A549 (cell line): ENCODE measurements around the gene LMBR1.

Experiments used
- BHLHE40 ChIP-seq: IDR thresholded peaks from 2 replicates; pipeline ENCODE4 v1.6.1; 2012; ENCODE audit warnings: low read depth, low read length, inconsistent platforms
- CBX8 ChIP-seq: fragments of 200-600 bp; sonication (generic); IDR thresholded peaks from 2 replicates; pipeline ENCODE4 v1.6.1; 2016
- CTCF ChIP-seq: fragments of >200 bp; sonication (Bioruptor Twin); formaldehyde crosslinking; IDR thresholded peaks from 3 replicates; pipeline ENCODE4 v1.5.1; 2016
- EHMT2 ChIP-seq: fragments of 200-600 bp; sonication (generic); IDR thresholded peaks from 2 replicates; pipeline ENCODE4 v1.6.1; 2016; ENCODE audit warnings: antibody characterized with exemption, low read depth, mild to moderate bottlenecking, moderate library complexity
- MAFK ChIP-seq: fragments of 450-650 bp; IDR thresholded peaks from 2 replicates; pipeline ENCODE4 v1.6.1; 2014; ENCODE audit not compliant: partially characterized antibody
- MAX ChIP-seq: IDR thresholded peaks from 2 replicates; pipeline ENCODE4 v1.6.1; 2012
- PHF8 ChIP-seq: fragments of 200-600 bp; sonication (generic); IDR thresholded peaks from 2 replicates; pipeline ENCODE4 v1.6.1; 2016; ENCODE audit warnings: low read depth, mild to moderate bottlenecking, antibody characterized with exemption, moderate library complexity, borderline replicate concordance
- POLR2A ChIP-seq: IDR thresholded peaks from 2 replicates; pipeline ENCODE4 v1.6.1; 2012; ENCODE audit warnings: mild to moderate bottlenecking, low read length
- RAD21 ChIP-seq, 2 experiments: fragments of >200 bp in 1 of 2; sonication (Bioruptor Twin) in 1 of 2; formaldehyde crosslinking in 1 of 2; IDR thresholded peaks in 1 of 2; conservative IDR thresholded peaks in 1 of 2; 2 replicates in 1 of 2; 3 replicates in 1 of 2; pipeline ENCODE4 v1.6.1; 2012 to 2018; ENCODE audit warnings: inconsistent platforms in 1 of 2
- RCOR1 ChIP-seq: fragments of 150-350 bp; IDR thresholded peaks from 2 replicates; pipeline ENCODE4 v1.6.1; 2014; ENCODE audit warnings: antibody characterized with exemption, low read length, low read depth
- SMC3 ChIP-seq: fragments of >200 bp; sonication (Bioruptor Twin); formaldehyde crosslinking; IDR thresholded peaks from 3 replicates; pipeline ENCODE4 v1.6.1; 2018; ENCODE audit warnings: inconsistent platforms
- TP53 ChIP-seq: fragments of 250-450 bp; sonication (Bioruptor Pico); IDR thresholded peaks from 2 replicates; pipeline ENCODE4 v1.5.0; 2021; ENCODE audit warnings: mild to moderate bottlenecking, moderate library complexity
- USF2 ChIP-seq: fragments of 450-650 bp; IDR thresholded peaks from 2 replicates; pipeline ENCODE4 v1.6.1; 2014; ENCODE audit warnings: antibody characterized with exemption

- no peak for TF ChIP-seq CTCF
- TF ChIP-seq RAD21 (conservative IDR thresholded peaks at IDR 0.05 in 1 of 2, IDR thresholded peaks at IDR 0.05 in 1 of 2), result no peak
- no peak for TF ChIP-seq USF2
- TF ChIP-seq SMC3, result no peak
- TF ChIP-seq BHLHE40, result no peak
- no peak for TF ChIP-seq RCOR1
- no peak for TF ChIP-seq TP53
- no peak for TF ChIP-seq CBX8
- TF ChIP-seq PHF8, result no peak
- no peak for TF ChIP-seq MAX
- TF ChIP-seq MAFK, result no peak
- TF ChIP-seq EHMT2, result no peak
- no peak for TF ChIP-seq POLR2A
Observed at GRCh38 chr7:156920076-156920475, 27.1 kb upstream of the LMBR1 start.
